ENCODE data around the gene INSC.

Gene INSC

DNA sequence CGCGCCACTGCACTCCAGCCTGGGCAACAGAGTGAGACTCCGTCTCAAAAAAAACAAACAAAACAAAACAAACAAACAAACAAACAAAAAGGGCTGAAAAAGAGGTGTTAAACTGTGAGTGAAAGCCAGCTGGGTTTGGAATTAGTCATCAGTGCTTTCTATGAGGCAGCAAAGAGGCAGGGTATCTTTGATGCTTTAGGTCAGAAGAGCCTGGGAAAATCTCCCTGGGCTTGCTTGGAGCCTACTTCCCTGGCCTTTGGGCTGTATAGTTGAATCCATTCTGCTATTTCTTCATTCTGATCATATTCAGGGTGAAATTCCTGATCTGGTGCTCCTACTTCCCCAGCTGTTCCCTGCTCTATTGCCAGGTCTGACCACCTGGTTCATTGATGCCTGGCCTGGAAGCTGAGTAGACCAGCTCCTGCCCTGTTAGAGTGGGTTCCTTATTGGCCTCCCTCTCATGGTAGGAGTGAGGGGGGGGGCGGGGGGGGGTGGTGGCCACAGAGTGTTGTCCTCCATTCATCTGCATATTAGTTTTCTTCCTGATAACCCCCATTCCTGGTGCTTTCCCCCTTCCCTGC lies 65.6 kb downstream of the INSC start:
- no peaks in the 10 kb centered on the region for H3K9me3 ChIP-seq (ENCODE audit: low read length)
- H3K36me3 ChIP-seq (ENCODE audit: insufficient read depth, low read length) = no peaks in the 10 kb centered on the region
- no peak for TF ChIP-seq CTCF (IDR thresholded peaks at IDR 0.05; ENCODE audit: low read length)
- no peak for TF ChIP-seq EZH2 (IDR thresholded peaks at IDR 0.05; ENCODE audit: borderline replicate concordance, low read length)
- no peak overlapping the region for H3K27ac ChIP-seq (ENCODE audit: low read depth, low read length, poor library complexity, severe bottlenecking)
- no peak overlapping the region for H3K9ac ChIP-seq (ENCODE audit: low read length)
- H2AFZ ChIP-seq (ENCODE audit: low read length) = no peak overlapping the region
- H3F3A ChIP-seq (ENCODE audit: insufficient read depth, low read length) = no peaks in the 10 kb centered on the region
- H4K20me1 ChIP-seq (ENCODE audit: insufficient read depth, low read length) = no peaks in the 10 kb centered on the region
- H3K4me1 ChIP-seq (ENCODE audit: insufficient read depth, low read length, severe bottlenecking) = no peaks in the 10 kb centered on the region
- no peaks in the 10 kb centered on the region for H3K79me2 ChIP-seq (ENCODE audit: insufficient read depth, low read length)
- H3K27me3 ChIP-seq (ENCODE audit: insufficient read depth, low read length) = no peaks in the 10 kb centered on the region; the same call in none of the 2 replicates
- no peak overlapping the region for H3K4me2 ChIP-seq (ENCODE audit: low read length)
- H3K9me2 ChIP-seq (ENCODE audit: low read depth, low read length) = no peaks in the 10 kb centered on the region
- no peak overlapping the region for H3K4me3 ChIP-seq (ENCODE audit: low read depth, low read length, poor library complexity, severe bottlenecking)

DNA sequence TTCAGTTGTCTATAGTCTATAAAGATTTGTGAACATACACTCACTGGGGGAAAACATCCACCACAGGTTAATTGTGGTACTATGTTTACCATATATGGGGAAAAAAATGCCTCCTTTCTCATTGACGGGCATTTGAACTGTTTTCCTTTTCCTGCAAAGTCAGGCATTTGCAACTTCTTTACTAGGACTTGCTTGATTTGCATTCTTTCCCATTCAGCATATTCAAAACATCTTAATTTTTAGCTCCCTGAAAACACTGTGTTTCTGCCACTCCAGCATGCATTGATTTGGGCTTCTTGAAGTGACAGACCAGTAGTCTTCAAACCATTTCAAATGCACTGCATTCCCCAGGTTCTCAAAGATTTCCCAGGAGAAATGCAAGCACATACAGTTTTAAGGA lies 67.6 kb downstream of the INSC start:
- H3K4me2 ChIP-seq (ENCODE audit: low read length) = no peak overlapping the region
- TF ChIP-seq EZH2 (IDR thresholded peaks at IDR 0.05; ENCODE audit: borderline replicate concordance, low read length) (no peak), CTCF (IDR thresholded peaks at IDR 0.05; ENCODE audit: low read length) (no peak)
- no peaks in the 10 kb centered on the region for H3K9me3 ChIP-seq (ENCODE audit: low read length)
- no peak overlapping the region for H3K27ac ChIP-seq (ENCODE audit: low read depth, low read length, poor library complexity, severe bottlenecking)
- no peaks in the 10 kb centered on the region for H3F3A ChIP-seq (ENCODE audit: insufficient read depth, low read length)
- H3K27me3 ChIP-seq (ENCODE audit: insufficient read depth, low read length) = no peaks in the 10 kb centered on the region; the same call in 1 of the 2 replicates
- no peaks in the 10 kb centered on the region for H3K4me1 ChIP-seq (ENCODE audit: insufficient read depth, low read length, severe bottlenecking)
- no peaks in the 10 kb centered on the region for H4K20me1 ChIP-seq (ENCODE audit: insufficient read depth, low read length)
- H2AFZ ChIP-seq (ENCODE audit: low read length) = no peak overlapping the region
- H3K9ac ChIP-seq (ENCODE audit: low read length) = no peak overlapping the region
- H3K4me3 ChIP-seq (ENCODE audit: low read depth, low read length, poor library complexity, severe bottlenecking) = no peak overlapping the region
- no peaks in the 10 kb centered on the region for H3K79me2 ChIP-seq (ENCODE audit: insufficient read depth, low read length)
- H3K9me2 ChIP-seq (ENCODE audit: low read depth, low read length) = no peaks in the 10 kb centered on the region
- no peaks in the 10 kb centered on the region for H3K36me3 ChIP-seq (ENCODE audit: insufficient read depth, low read length)

DNA sequence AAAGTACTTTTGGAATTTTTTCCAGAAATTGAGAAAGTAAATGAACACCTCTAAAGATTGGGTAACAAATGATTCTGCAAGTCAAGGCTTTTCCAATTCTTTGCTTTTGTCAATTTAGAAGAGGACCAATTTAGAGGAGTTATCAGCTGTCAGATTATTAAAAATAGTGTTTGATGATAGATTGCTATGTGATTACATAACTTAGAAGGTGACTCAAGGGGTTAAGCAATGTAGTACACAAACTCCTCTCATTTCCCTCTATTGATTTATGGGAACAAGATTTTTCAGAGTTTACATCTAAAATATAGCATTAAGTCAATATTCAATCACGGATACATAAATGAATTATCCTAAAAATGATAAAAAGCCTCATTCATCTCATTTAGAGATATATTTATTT lies 70.3 kb downstream of the INSC start:
- no peaks in the 10 kb centered on the region for H3K36me3 ChIP-seq (ENCODE audit: insufficient read depth, low read length)

More for the DNA sequence above, 70.3 kb downstream of the INSC start:
- Histone ChIP-seq H3K79me2 (ENCODE audit: insufficient read depth, low read length) (no peaks in the 10 kb centered on the region), H3F3A (ENCODE audit: insufficient read depth, low read length) (no peaks in the 10 kb centered on the region), H3K9me2 (ENCODE audit: low read depth, low read length) (no peaks in the 10 kb centered on the region), H3K4me2 (ENCODE audit: low read length) (no peak overlapping the region), H3K27me3 (ENCODE audit: insufficient read depth, low read length) (no peaks in the 10 kb centered on the region; the same call in 1 of the 2 replicates), H3K9ac (ENCODE audit: low read length) (no peak overlapping the region), H4K20me1 (ENCODE audit: insufficient read depth, low read length) (no peaks in the 10 kb centered on the region), H3K9me3 (ENCODE audit: low read length) (no peaks in the 10 kb centered on the region), H3K4me3 (ENCODE audit: low read depth, low read length, poor library complexity, severe bottlenecking) (no peak overlapping the region), H3K4me1 (ENCODE audit: insufficient read depth, low read length, severe bottlenecking) (no peaks in the 10 kb centered on the region), H3K27ac (ENCODE audit: low read depth, low read length, poor library complexity, severe bottlenecking) (no peak overlapping the region), H2AFZ (ENCODE audit: low read length) (no peak overlapping the region)
- TF ChIP-seq CTCF (IDR thresholded peaks at IDR 0.05; ENCODE audit: low read length) (no peak), EZH2 (IDR thresholded peaks at IDR 0.05; ENCODE audit: borderline replicate concordance, low read length) (no peak)

Data from OCI-LY1 (cell line).